ENCODE data around the gene ZNF860.

Gene ZNF860

Small RNAs within 50 kb of the gene (small RNA-seq; reads per million reads assigned to genes)
- 0 reads per million in 2 experiments for gene RF00402
